Keratinocyte (primary cell): ENCODE results near the gene RAB23. TPM values are rescaled to one million over a fixed set of nuclear protein-coding genes. Genes with fewer than 3 reads are reported as not detected.

ENCODE experiments used
- DNase-seq: peaks from one replicate; pipeline ENCODE4 v3.0.0-alpha.2; 2011; ENCODE audit warnings: low read depth, missing footprints, low spot score
- FAIRE-seq: peaks from 2 replicates; lab custom pipeline; 2011; peaks lifted over from hg19 to GRCh38; lab: Jason Lieb, UNC
- H2AFZ ChIP-seq: 2 replicates; pipeline ENCODE4 v1.6.0; 2012; ENCODE audit warnings: low read length, control low read depth, inconsistent platforms; ENCODE audit not compliant: control insufficient read depth
- H3K27ac ChIP-seq: 2 replicates; pipeline ENCODE4 v1.5.1; 2011; ENCODE audit warnings: low read length; ENCODE audit not compliant: control insufficient read depth, insufficient read depth
- H3K27me3 ChIP-seq: 3 replicates; pipeline ENCODE4 v1.6.0; 2011; ENCODE audit warnings: low read length; ENCODE audit not compliant: control insufficient read depth, insufficient read depth; ENCODE audit errors: extremely low read depth
- H3K36me3 ChIP-seq, 2 experiments: 2 replicates in 1 of 2; 3 replicates in 1 of 2; pipeline ENCODE4 v1.5.1; 2011; ENCODE audit warnings: low read length in 2 of 2, mild to moderate bottlenecking in 1 of 2; ENCODE audit not compliant: control insufficient read depth in 2 of 2, insufficient read depth in 2 of 2; ENCODE audit errors: extremely low read depth in 1 of 2
- H3K4me1 ChIP-seq: 3 replicates; pipeline ENCODE4 v1.5.1; 2011; ENCODE audit warnings: low read length; ENCODE audit not compliant: control insufficient read depth, insufficient read depth; ENCODE audit errors: extremely low read depth
- H3K4me2 ChIP-seq: 3 replicates; pipeline ENCODE4 v1.6.0; 2011; ENCODE audit warnings: low read depth, low read length; ENCODE audit not compliant: control insufficient read depth, insufficient read depth; ENCODE audit errors: extremely low read depth
- H3K4me3 ChIP-seq, 3 experiments: fragments of 200-600 bp in 1 of 3; sonication (generic) in 1 of 3; 2 replicates in 2 of 3; 3 replicates in 1 of 3; pipeline ENCODE4 v1.5.1; 2011 to 2016; ENCODE audit warnings: low read length in 3 of 3, mild to moderate bottlenecking in 3 of 3, control low read depth in 2 of 3, inconsistent platforms in 1 of 3, low read depth in 1 of 3, mixed read lengths in 1 of 3, mixed run types in 1 of 3, moderate library complexity in 1 of 3; ENCODE audit not compliant: control insufficient read depth in 2 of 3, insufficient read depth in 2 of 3; ENCODE audit errors: extremely low read depth in 1 of 3
- H3K79me2 ChIP-seq: 2 replicates; pipeline ENCODE4 v1.6.0; 2012; ENCODE audit warnings: low read length; ENCODE audit not compliant: control insufficient read depth, insufficient read depth
- H3K9ac ChIP-seq: 3 replicates; pipeline ENCODE4 v1.6.0; 2011; ENCODE audit warnings: low read length; ENCODE audit not compliant: control insufficient read depth, insufficient read depth; ENCODE audit errors: extremely low read depth
- H3K9me1 ChIP-seq: 3 replicates; pipeline ENCODE4 v1.6.0; 2011; ENCODE audit warnings: low read length; ENCODE audit not compliant: control insufficient read depth, insufficient read depth; ENCODE audit errors: extremely low read depth
- H3K9me3 ChIP-seq: 2 replicates; pipeline ENCODE4 v1.5.1; 2012; ENCODE audit warnings: low read depth, low read length; ENCODE audit not compliant: control insufficient read depth
- H4K20me1 ChIP-seq: 3 replicates; pipeline ENCODE4 v1.6.0; 2011; ENCODE audit warnings: low read length; ENCODE audit not compliant: control insufficient read depth, insufficient read depth; ENCODE audit errors: extremely low read depth
- EZH2 ChIP-seq: IDR thresholded peaks from one replicate; pipeline ENCODE4 v1.6.1; 2012; ENCODE audit warnings: inconsistent platforms, mild to moderate bottlenecking, low read length, moderate library complexity
- dilution Hi-C: fragments of 300-500 bp; cut with MboI; formaldehyde crosslinking; loops from one replicate; pipeline ENCODE4 v1.7.0; 2020; ENCODE audit warnings: low sequenced_read_pairs; ENCODE audit not compliant: extremely low pct_ligation_motif_present
- polyA plus RNA-seq, 5 experiments: library from polyadenylated mRNA; depleted of rRNA in 3 of 5; stranded (reverse) in 3 of 5; stranded (forward) in 1 of 5; unstranded in 1 of 5; fragments of >200 nt; gene quantifications; 1 replicate in 1 of 5; 2 replicates in 3 of 5; 3 replicates in 1 of 5; pipeline versions ENCODE4 v1.2.1 to v1.2.3, GENCODE V29; 2011 to 2012; ENCODE audit warnings: missing spikeins in 2 of 5, low read depth in 1 of 5, low replicate concordance in 1 of 5
- TF ChIP-seq, protein P1 (sequence below), 3 experiments: IDR thresholded peaks in 1 of 3; conservative IDR thresholded peaks in 1 of 3; optimal IDR thresholded peaks in 1 of 3; 2 replicates in 2 of 3; 3 replicates in 1 of 3; pipeline versions ENCODE3 to v1.5.1; 2011; ENCODE audit warnings: low read length in 3 of 3, mild to moderate bottlenecking in 3 of 3, moderate library complexity in 2 of 3, control low read depth in 1 of 3, inconsistent platforms in 1 of 3; ENCODE audit not compliant: insufficient read depth in 2 of 3; ENCODE audit errors: extremely low read depth in 1 of 3

Gene RAB23
- polyA plus RNA-seq, 1 donor (not counting 4 experiments of a cell fraction or from before 2014, with no cell fraction given): 14.6 TPM

- no peaks in the 10 kb centered on the region for H3K36me3 ChIP-seq
- H3K9me3 ChIP-seq: no peaks in the 10 kb centered on the region
- H3K4me2 ChIP-seq: no peak overlapping the region
- no peaks in the 10 kb centered on the region for H3K79me2 ChIP-seq
- H3K27me3 ChIP-seq: no peaks in the 10 kb centered on the region
- no peak for FAIRE-seq
- no peaks in the 10 kb centered on the region for H3K9me1 ChIP-seq
- H3K27ac ChIP-seq: no peak overlapping the region
- H4K20me1 ChIP-seq: no peaks in the 10 kb centered on the region
- dilution Hi-C loops: no loop called here
- TF ChIP-seq, protein P1, sequence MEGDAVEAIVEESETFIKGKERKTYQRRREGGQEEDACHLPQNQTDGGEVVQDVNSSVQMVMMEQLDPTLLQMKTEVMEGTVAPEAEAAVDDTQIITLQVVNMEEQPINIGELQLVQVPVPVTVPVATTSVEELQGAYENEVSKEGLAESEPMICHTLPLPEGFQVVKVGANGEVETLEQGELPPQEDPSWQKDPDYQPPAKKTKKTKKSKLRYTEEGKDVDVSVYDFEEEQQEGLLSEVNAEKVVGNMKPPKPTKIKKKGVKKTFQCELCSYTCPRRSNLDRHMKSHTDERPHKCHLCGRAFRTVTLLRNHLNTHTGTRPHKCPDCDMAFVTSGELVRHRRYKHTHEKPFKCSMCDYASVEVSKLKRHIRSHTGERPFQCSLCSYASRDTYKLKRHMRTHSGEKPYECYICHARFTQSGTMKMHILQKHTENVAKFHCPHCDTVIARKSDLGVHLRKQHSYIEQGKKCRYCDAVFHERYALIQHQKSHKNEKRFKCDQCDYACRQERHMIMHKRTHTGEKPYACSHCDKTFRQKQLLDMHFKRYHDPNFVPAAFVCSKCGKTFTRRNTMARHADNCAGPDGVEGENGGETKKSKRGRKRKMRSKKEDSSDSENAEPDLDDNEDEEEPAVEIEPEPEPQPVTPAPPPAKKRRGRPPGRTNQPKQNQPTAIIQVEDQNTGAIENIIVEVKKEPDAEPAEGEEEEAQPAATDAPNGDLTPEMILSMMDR (optimal IDR thresholded peaks at IDR 0.05 in 1 of 3, IDR thresholded peaks at IDR 0.05 in 1 of 3, conservative IDR thresholded peaks at IDR 0.05 in 1 of 3; ENCODE audit: extremely low read depth in 1 of 3, insufficient read depth in 2 of 3, low read length in 3 of 3): no peak
- no peak for TF ChIP-seq EZH2
- H3K4me1 ChIP-seq: no peaks in the 10 kb centered on the region
- H2AFZ ChIP-seq: no peak overlapping the region
- no peak overlapping the region for H3K9ac ChIP-seq
- H3K4me3 ChIP-seq: no peak overlapping the region
- no peak for DNase-seq
These were observed 20.4 kb downstream of the RAB23 start for GRCh38 chr6:57201718-57202117.

DNA sequence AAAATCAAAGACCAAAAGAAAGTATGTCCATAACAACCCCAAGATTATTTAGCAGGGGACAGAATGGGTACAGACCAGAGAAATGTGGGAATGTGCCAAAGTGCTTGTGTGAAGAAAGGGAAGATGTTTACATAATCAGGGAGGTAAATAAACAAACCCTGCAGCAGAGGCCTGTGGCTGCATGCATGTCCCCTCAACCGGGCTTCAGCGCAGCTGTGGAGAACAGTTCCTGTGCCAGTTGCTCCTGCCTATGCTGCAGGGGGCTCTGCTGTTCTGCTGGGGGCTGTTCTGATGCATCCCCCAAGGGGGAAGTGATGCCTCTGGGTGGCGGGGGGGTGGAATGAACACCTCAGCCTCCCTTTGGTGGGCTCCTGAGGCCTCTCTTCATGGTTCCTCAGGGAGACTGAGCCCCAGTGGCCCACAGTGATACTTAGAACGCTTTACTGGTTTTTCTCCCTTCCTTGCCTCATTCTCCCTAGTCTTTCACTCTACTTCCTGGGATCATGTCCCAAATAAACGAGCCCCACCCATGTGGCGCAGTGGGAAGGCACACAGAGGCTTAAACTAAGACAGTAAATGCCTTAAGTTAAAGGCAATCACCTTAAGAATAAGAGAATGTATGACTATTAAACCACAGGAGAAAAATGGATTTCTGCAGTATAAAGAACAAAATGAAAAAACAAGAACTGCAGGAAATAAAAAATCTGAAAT lies 23.0 kb downstream of the RAB23 start:
- Histone ChIP-seq H3K27me3 (no peaks in the 10 kb centered on the region), H3K9me1 (no peaks in the 10 kb centered on the region), H3K27ac (no peak overlapping the region), H3K9ac (no peak overlapping the region), H3K9me3 (no peaks in the 10 kb centered on the region), H2AFZ (no peak overlapping the region), H4K20me1 (no peaks in the 10 kb centered on the region), H3K4me2 (no peak overlapping the region), H3K79me2 (no peaks in the 10 kb centered on the region), H3K36me3 (no peaks in the 10 kb centered on the region), H3K4me3 (no peak overlapping the region), H3K4me1 (no peaks in the 10 kb centered on the region)
- dilution Hi-C loops: no loop called here
- DNase-seq: no peak
- FAIRE-seq: no peak
- TF ChIP-seq EZH2: no peak

DNA sequence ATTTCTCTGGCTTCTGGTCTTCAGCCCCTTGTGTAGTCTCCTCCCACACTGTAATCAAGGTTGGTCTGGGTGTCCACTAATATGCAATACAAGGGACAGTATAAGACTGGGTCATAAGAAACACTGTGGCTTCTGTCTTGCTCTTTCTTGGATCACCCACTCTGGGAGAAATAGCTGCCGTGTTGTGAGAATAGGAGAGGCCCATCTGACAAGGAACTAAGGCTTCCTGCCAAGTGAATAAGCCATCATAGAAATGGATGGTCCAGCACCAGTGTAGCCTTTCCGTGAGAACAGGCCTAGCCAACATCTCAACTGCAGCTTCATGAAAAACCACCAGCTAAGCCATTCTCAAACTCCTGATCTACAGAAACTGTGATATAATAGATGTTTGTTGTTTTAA lies 26.6 kb downstream of the RAB23 start:
- Histone ChIP-seq H3K9me1 (no peaks in the 10 kb centered on the region), H4K20me1 (no peaks in the 10 kb centered on the region), H3K9ac (no peak overlapping the region), H3K9me3 (no peaks in the 10 kb centered on the region), H3K27me3 (no peaks in the 10 kb centered on the region), H3K79me2 (no peaks in the 10 kb centered on the region), H3K36me3 (peaks cover 0 to 1% of the 10 kb centered on the region in 2 experiments), H3K4me1 (no peaks in the 10 kb centered on the region), H3K27ac (no peak overlapping the region), H2AFZ (no peak overlapping the region), H3K4me2 (no peak overlapping the region), H3K4me3 (no peak overlapping the region)
- FAIRE-seq (no peak), DNase-seq (no peak)
- dilution Hi-C loops: no loop called here
- no peak for TF ChIP-seq EZH2
- TF ChIP-seq, protein P1 (optimal IDR thresholded peaks at IDR 0.05 in 1 of 3, IDR thresholded peaks at IDR 0.05 in 1 of 3, conservative IDR thresholded peaks at IDR 0.05 in 1 of 3; ENCODE audit: extremely low read depth in 1 of 3, insufficient read depth in 2 of 3, low read length in 3 of 3): no peak
